GM19351 (cell line): ENCODE results near the gene TMPRSS9.

Source experiments
- ATAC-seq: cut with Tn5 transposase; IDR thresholded peaks from one replicate; pipeline ENCODE4 v1.9.1; 2021; ENCODE audit warnings: mild to moderate bottlenecking, moderate library complexity; ENCODE audit not compliant: unreplicated experiment

Gene TMPRSS9

GRCh38 chr19:2329149-2329478, 31.0 kb upstream of the TMPRSS9 start:
- no peak for ATAC-seq

- no peak for ATAC-seq
These were observed 30.6 kb upstream of the TMPRSS9 start for GRCh38 chr19:2329501-2329916.

GRCh38 chr19:2330255-2330631, 29.8 kb upstream of the TMPRSS9 start:
- no peak for ATAC-seq

GRCh38 chr19:2330632-2331284, 29.3 kb upstream of the TMPRSS9 start:
- no peak for ATAC-seq

- no peak for ATAC-seq
These were observed 28.3 kb upstream of the TMPRSS9 start for GRCh38 chr19:2331601-2332246.

- no peak for ATAC-seq
These were observed 27.6 kb upstream of the TMPRSS9 start for GRCh38 chr19:2332341-2333026.

GRCh38 chr19:2333027-2333806, 26.8 kb upstream of the TMPRSS9 start:
- ATAC-seq, result no peak

- no peak for ATAC-seq
These were observed 26.3 kb upstream of the TMPRSS9 start for GRCh38 chr19:2333807-2334211.

- no peak for ATAC-seq
These were observed 25.6 kb upstream of the TMPRSS9 start for GRCh38 chr19:2334426-2334825.

- ATAC-seq, result no peak
These were observed 24.8 kb upstream of the TMPRSS9 start for GRCh38 chr19:2334986-2335846.

GRCh38 chr19:2335848-2336247, 24.2 kb upstream of the TMPRSS9 start:
- ATAC-seq, result no peak

- ATAC-seq, result no peak
These were observed 23.3 kb upstream of the TMPRSS9 start for GRCh38 chr19:2336528-2337328.

GRCh38 chr19:2337329-2337707, 22.7 kb upstream of the TMPRSS9 start:
- ATAC-seq, result no peak

GRCh38 chr19:2338055-2338615, 21.9 kb upstream of the TMPRSS9 start:
- no peak for ATAC-seq

- ATAC-seq, result no peak
These were observed 21.1 kb upstream of the TMPRSS9 start for GRCh38 chr19:2338751-2339643.

GRCh38 chr19:2339644-2340310, 20.3 kb upstream of the TMPRSS9 start:
- ATAC-seq, result no peak

GRCh38 chr19:2340496-2341243, 19.4 kb upstream of the TMPRSS9 start:
- no peak for ATAC-seq
